Mammary epithelial cell (primary cell): ENCODE data around the gene CNPY3.

Source experiments
- CTCF ChIP-seq, 2 donors: IDR thresholded peaks in 1 of 2; conservative IDR thresholded peaks in 1 of 2; 2 replicates each; pipeline ENCODE4 v1.5.1; 2011 to 2012; ENCODE audit warnings: inconsistent platforms in 2 of 2, low read length in 2 of 2, mild to moderate bottlenecking in 2 of 2, control low read depth in 1 of 2, low read depth in 1 of 2; ENCODE audit not compliant: insufficient read depth in 1 of 2; ENCODE audit errors: extremely low read depth in 1 of 2
- EZH2 ChIP-seq: IDR thresholded peaks from 2 replicates; pipeline ENCODE4 v1.6.1; 2012; ENCODE audit warnings: low read length, inconsistent platforms, borderline replicate concordance

GRCh38 chr6:42929821-42930360, 611 bp downstream of the CNPY3 start:
- TF ChIP-seq CTCF (conservative IDR thresholded peaks at IDR 0.05 in 1 of 2, IDR thresholded peaks at IDR 0.05 in 1 of 2; ENCODE audit: extremely low read depth in 1 of 2, insufficient read depth in 1 of 2, low read depth in 1 of 2, low read length in 2 of 2) (no peak), EZH2 (no peak)
